HL-60 (cell line): Measurements from ENCODE around the gene IFI27L1.

ENCODE experiments used
- CTCF ChIP-seq: IDR thresholded peaks from one replicate; pipeline ENCODE4 v1.5.1; 2011; ENCODE audit warnings: low read length, control low read depth, inconsistent platforms; ENCODE audit not compliant: insufficient read depth
- POLR2AphosphoS5 ChIP-seq: IDR thresholded peaks from 2 replicates; pipeline ENCODE4 v1.6.1; 2012; ENCODE audit warnings: low read depth
- REST ChIP-seq: IDR thresholded peaks from 2 replicates; pipeline ENCODE4 v1.6.1; 2012; ENCODE audit warnings: low read depth; ENCODE audit not compliant: insufficient replicate concordance
- SPI1 ChIP-seq: IDR thresholded peaks from 2 replicates; pipeline ENCODE4 v1.6.1; 2012; ENCODE audit warnings: low read depth, mild to moderate bottlenecking, borderline replicate concordance

GRCh38 chr14:94046696-94047250, 34.3 kb upstream of the IFI27L1 start:
- TF ChIP-seq CTCF (no peak), POLR2AphosphoS5 (no peak), REST (no peak), SPI1 (no peak)
